Midbrain (tissue), 1 donor: Measurements from ENCODE around the gene SLC26A8.
"Not testable (repeated sequence)": the region's sequence is repeated elsewhere in the genome, so short reads cannot be mapped to it uniquely, and the experiment has no call there.

Experiments
- DNase-seq: peaks from one replicate; lab custom pipeline; 2025; lab: John Stamatoyannopoulos, UW

Gene SLC26A8

GRCh38 chr6:36015666-36016065 lies 8.8 kb downstream of the SLC26A8 start:
- DNase-seq: no peak

DNA sequence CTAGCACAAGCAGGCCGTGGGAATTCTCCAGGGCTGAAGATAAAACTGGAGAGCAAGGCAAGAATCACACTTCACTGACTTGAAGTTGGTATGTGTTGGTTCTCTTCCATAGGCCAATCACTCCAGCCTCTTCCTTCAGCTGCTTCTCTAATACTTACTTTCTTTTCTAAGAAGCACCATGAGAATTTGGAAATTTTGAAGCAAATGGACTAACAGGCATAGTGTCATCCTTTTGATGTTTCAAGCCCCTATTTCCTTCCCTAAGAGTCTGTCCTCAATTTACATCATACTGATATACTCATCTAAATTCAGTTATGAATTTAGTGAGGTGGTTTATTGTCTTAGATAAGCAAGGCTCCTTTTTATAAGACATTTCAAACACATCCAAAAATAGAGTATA lies 24.0 kb downstream of the SLC26A8 start:
- no peak for DNase-seq

DNA sequence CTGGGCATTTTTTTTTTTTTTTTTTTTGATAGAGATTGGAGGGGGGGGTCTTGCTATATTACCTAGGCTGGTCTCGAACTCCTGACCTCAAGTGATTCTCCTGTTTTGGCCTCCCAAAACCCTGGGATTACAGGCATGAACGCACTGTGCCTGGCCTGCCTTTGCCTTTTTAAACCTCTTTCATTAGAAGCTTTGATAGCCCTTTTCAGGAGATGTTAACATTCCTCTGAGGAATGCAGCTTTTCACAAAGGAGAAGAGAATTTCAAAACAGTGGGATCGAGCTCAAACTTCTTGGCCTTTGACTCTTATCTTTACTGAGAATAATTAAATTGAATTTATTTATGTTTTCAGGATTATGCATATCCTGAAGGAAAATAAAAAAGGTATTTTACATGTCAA lies 31.3 kb downstream of the SLC26A8 start:
- no peak for DNase-seq

DNA sequence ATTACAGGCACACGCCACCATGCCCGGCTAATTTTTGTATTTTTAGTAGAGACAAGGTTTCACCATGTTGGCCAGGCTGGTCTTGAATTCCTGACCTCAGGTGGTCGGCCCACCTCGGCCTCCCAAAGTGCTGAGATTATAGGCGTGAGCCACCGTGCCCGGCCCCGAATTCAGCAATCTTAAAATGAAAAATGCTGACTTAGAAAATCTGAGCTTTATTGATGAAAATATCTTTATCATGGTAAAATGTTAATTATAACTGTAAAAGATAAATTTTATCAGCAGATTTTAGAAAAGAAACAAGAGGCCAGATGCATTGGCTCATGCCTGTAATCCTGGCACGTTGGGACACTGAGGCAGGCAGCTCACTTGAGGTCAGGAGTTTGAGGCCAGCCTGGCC lies 36.4 kb downstream of the SLC26A8 start:
- DNase-seq: not testable (repeated sequence)

- no peak for DNase-seq
Observed at GRCh38 chr6:35984701-35985100, 39.7 kb downstream of the SLC26A8 start.

- no peak for DNase-seq
Observed at GRCh38 chr6:35980991-35981645, 43.3 kb downstream of the SLC26A8 start.

- not testable (repeated sequence) for DNase-seq
Observed at GRCh38 chr6:35980126-35980525, 44.3 kb downstream of the SLC26A8 start.

DNA sequence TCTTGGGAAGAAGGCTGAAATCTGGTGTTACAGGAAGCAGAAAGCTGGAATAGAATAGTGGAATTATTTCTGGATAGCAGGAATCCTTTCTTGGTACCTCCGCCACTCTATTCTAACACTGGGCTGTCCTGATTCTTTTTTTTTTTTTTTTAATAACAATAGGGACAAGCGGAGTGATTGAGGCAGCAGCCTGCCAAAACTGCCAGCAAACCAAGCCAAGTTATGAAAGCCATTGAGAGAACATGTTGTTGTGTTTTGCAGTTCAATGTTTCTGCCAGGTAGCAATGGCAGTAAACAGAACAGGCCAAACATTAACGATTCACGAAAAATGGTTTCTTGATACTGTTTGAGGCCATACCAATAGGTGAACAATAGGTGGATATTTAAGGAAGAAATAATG lies 47.1 kb downstream of the SLC26A8 start:
- no peak for DNase-seq

DNA sequence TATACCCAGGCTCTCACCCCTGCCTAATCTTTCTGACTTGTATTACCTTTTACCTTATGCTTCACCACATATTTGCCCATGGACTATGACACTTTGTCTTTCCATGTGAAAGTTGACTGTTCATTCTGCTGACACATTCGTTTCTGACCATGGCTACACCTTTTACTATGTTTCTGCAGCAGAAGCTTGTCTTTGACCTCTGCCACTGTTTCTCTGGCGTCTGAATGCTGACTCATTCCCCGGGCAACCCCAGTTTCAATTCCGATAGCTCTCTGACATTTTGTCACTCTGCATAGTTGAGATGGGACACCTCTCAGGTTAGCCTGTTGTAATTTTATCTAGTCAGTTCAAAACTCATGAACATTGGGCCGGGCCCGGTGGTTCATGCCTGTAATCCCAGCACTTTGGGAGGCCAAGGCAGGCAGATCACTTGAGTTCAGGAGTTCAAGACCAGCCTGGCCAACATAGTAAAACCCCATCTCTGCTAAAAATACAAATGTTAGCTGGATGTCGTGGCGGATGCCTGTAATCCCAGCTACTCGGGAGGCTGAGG lies 50.7 kb downstream of the SLC26A8 start:
- DNase-seq: no peak

- no peak for DNase-seq
Observed at GRCh38 chr6:35972471-35973367, 51.7 kb downstream of the SLC26A8 start.

DNA sequence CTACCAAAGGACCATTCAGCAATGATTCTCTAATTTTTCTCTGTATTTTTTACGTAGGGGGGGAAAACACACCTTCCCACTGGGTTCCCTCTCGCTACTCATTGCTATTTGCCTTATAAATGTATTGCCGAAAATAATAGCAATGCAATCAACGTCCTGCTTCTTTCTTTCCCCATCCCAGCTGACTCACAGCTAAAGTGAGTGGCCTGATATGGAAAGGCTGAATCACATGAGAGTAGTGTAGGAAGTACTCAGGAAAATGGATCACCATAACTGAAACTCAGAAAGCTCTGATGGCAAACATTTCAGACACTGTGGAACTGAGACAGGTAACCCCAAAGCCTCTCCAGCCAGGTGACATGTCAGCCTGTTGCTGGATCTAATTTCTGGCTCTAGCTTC lies 54.3 kb downstream of the SLC26A8 start:
- DNase-seq: no peak

DNA sequence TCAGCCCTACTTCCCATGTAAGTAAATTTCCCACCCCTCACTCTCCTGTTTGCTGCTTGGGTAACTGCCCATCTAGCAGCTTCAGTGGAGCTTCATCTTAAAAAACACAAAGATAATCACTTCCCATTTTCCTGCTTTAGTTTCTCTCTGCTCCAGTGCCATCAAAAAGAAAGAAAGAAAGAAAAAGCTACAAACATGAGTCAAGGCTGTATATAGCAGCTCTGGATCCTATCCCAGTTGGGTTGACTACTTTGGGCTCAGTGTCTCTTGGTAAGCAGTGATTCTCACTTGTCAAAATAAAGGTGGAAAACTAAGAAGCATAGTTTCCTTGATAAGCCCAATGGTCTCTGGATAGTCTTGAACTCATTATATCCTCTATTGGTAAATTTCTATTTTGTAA lies 54.8 kb downstream of the SLC26A8 start:
- DNase-seq: no peak

- no peak for DNase-seq
Observed at GRCh38 chr6:35968821-35969220, 55.6 kb downstream of the SLC26A8 start.

DNA sequence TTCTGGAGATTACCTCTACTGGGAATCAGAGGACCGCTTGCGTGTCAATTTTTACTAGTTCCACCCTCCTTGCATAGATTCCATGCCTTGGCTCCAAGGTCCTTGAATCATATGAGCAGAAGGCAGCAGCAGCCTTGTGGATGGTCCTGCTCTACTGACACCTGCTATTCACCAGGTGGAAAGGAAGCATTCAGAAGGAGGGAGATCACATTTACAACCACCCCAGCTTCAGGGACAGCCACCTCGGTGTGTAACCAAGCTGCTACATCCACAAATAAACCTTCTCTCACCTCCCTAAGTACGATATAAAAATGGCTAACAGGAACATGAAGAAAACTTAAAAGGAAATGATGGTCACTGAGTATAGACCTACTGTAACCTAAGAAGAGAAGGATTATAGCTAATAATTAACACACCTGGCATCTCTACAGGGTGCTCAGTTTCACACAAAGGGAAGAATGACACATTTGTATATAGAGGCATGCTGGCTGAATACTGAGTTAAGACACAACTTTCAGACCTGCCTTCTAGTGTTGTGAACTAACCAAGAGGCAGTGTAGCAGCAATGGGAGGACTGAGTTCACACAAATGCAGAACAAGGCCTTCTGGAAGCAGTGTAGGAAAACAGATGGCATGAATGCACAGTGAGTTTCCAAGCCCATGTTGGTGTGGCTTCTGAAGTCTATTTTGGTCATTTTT lies 57.2 kb downstream of the SLC26A8 start:
- DNase-seq: no peak

GRCh38 chr6:35962779-35963560 lies 61.5 kb downstream of the SLC26A8 start:
- no peak for DNase-seq

- no peak for DNase-seq
Observed at GRCh38 chr6:35960187-35960586, 64.3 kb downstream of the SLC26A8 start.

- DNase-seq: no peak
Observed at GRCh38 chr6:35955970-35956369, 68.5 kb downstream of the SLC26A8 start.

DNA sequence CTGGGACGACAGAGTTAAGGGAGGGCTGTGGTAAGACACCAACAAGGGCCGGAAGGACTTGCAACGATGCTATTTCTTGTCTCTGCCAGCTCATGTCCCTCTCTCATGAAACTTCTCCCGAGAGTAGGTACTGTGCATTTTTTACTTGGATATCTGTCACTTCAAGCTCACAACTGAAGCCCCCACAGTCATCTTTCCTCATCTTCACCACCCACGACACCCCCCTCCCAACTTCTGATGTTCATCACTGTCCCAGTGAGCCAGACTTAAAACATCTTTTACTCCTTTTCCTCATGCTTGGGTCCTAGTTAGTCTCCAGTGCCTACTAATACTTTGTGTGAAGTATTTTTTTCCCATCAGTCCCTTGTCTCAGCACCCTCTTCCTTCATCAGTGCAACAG lies 68.9 kb downstream of the SLC26A8 start:
- no peak for DNase-seq

GRCh38 chr6:35955071-35955470 lies 69.4 kb downstream of the SLC26A8 start:
- no peak for DNase-seq

- DNase-seq: no peak
Observed at GRCh38 chr6:35954333-35954732, 70.1 kb downstream of the SLC26A8 start.

- no peak for DNase-seq
Observed at GRCh38 chr6:35948725-35949124, 75.7 kb downstream of the SLC26A8 start.

DNA sequence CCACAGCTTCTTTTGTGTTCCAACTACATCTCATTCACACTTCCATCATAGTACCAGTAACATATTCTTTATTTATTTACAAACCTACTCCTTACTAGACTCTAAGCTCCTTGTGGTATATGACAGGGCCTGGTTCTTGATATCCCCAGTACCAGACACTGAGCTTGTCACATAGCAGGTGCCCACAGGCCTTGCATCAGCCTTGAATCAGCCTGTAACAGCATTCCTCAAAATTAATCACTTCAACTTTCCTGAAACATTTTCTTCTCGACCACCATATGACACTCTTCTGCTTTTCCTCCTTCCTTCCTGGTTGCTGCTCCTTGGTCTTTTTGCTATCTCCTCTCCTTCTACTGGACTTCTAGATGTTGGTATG lies 78.8 kb downstream of the SLC26A8 start:
- DNase-seq: no peak
